GM19023 (cell line): Measurements from ENCODE around the gene FXYD2.

Experiments
- ATAC-seq: cut with Tn5 transposase; IDR thresholded peaks from one replicate; pipeline ENCODE4 v1.9.1; 2021; ENCODE audit warnings: mild to moderate bottlenecking, moderate library complexity; ENCODE audit not compliant: unreplicated experiment

FXYD2 gene

DNA sequence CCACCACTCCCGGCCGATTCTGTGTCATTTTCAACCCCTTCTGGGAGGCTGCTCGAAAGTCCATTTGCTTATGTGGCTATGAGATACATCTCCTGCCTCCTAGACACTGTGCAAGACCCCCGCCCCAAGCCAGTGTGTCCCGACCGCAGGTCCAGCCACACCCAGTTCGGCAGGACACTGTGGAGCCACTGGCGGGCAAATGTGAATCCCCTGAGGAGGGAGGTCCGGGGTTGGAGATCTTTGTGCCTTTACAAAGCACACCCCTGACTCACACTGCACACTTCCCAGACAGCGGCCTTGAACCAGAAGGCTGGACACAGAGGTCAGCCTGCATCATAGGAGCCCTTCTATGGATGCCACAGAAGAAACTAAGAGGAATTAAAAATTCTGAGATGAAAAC is 34.5 kb upstream of the FXYD2 start:
- no peak for ATAC-seq

DNA sequence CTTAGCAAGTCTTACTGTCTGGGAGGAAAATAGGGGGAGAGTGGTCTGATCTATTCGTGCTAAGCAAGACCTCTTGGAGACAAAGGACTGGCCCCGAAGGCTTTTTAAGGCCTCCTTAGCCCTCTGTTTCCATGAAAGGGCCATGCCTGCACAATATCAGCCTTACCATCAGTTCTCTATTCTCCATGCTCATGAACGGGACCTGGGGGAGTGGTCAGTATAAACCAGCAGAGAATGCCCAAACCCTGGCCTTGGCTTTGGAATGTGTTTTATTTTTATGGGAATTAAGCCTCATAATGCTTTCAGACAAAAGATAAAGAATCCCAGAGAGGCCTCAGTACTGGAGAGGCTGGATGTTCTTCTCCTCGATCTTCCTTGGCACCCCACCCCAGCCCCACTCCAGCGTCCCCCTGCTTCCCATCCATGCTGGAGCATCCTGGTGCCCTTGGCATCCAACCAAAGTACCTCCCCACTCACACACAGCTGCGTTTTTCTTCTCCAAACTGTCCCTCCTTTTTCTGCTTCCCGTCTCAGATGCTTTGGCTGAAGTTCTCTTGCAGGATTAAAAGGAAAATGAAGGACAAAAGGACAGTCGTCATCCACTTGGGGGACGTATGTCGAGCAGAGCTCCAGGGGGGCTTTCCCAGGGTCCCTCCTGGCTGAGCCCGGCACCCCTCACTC is 33.3 kb upstream of the FXYD2 start:
- no peak for ATAC-seq

DNA sequence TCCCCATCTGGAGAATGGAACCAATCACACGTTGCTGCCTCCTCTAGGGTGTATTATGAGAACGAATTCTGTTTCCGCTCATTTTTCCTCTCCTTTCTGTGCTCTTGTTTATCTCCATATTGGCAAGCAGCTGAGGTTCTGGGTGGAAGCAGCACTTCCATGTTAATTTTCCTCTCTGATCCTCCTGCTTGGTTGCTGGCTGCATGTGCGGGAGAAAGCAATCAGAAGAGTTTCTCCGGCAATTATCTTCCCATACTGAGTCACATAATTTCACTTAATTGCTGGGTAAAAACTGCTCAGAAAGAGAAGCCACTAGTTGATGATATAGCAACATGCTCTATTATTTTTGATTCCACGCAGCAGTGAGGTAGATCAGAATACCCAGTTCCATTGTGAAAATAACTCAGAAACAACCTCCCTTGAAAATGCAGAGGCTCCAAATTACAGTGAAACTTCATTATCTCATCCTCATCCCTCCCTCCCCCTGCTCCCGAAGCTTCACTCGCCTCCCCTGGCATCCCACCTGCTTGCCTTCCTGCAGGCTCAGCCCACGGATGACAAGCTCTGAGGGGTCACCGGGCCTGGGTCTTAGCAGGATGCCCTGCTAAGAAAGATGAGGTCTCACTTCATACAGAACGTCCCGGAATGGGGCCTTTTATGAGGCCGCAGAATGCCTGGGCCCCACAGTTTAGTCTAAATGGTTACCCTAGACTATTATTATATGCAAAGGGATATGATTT is 31.5 kb upstream of the FXYD2 start:
- no peak for ATAC-seq

DNA sequence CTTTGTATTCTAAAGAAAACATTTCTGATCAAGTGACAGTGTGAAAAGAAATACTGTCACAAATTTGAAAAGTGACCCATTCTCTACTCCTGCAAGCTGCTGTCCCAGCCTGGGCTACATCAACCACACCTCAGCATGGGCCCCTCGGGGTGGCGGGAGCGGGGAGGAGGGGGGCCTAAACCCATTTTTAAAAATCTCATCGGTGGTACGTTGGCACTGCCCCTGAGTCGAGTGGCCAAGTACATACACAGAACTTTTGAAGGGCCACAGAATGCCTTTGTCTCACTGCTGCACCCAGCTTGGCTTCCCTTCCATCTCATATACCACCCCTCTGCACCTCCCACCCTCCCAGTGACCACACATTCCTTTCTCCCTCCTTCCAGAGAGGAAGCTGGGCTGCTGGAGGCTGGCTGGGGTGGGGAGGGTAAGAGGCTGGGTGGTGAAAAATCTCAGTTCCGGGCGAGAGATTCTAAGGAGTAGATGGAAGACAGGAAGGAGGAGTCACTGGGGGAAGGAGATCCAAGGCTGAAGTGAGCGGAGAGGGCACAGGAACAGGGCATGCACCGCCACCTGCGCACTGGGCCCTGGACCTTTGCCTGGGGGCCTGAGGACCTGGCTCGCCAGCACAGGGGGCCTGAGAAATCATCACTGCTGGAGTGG is 30.8 kb upstream of the FXYD2 start:
- no peak for ATAC-seq

DNA sequence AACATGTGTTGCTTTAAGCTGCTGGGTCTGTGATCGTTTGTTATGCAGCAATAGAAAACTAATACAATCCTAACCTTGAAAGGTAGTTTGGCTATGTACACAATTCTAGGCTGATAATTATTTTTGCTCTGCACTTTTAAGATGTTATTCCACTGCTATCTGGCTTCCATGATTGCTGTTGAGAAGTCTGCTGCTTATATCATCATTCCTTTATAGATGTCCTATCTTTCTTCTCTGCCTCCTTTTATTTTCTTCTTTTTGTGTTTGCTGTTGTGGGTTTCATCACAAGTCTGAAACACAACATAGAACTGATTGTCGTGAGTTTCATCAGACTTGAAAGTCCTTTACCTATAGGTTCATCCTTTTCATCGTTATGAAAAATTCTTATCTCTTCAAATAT is 27.8 kb upstream of the FXYD2 start:
- ATAC-seq = no peak

DNA sequence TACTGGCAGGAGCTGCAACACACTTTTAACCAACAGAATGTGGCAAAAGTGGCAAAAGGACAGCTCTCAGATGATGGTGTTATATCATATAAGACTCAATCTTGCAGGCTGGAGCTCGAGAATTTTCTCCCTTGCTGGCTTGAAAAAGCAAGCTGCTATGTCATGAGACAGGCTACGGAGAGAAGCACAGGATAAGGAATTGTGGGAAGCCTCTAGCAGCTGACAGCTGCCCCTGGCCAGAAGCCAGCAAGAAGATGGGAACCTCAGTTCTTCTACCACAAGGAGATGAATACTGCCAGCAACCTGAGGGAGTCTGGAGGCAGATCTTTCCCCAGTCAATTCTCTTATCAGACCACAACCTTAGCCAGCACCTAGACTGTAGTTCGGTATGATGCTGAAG is 27.3 kb upstream of the FXYD2 start:
- no peak for ATAC-seq

DNA sequence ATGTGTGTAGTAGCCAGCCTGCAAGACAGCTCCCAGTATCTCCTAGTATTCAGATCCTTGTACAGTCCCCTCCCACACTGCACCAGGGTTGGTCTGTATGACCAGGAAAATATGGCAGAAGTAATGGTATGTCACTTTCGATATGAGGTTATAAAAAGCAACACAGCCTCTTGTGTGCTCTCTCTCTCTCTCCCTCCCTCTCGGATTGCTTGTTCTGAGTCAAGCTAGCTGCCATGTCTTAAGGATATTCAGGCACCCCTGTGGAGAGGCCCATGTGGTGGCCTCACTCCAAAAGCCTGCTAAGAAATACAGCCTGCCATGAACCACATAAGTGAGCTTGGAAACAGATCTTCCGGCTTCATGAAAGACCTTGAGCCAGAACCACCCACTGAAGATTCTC is 26.6 kb upstream of the FXYD2 start:
- no peak for ATAC-seq

DNA sequence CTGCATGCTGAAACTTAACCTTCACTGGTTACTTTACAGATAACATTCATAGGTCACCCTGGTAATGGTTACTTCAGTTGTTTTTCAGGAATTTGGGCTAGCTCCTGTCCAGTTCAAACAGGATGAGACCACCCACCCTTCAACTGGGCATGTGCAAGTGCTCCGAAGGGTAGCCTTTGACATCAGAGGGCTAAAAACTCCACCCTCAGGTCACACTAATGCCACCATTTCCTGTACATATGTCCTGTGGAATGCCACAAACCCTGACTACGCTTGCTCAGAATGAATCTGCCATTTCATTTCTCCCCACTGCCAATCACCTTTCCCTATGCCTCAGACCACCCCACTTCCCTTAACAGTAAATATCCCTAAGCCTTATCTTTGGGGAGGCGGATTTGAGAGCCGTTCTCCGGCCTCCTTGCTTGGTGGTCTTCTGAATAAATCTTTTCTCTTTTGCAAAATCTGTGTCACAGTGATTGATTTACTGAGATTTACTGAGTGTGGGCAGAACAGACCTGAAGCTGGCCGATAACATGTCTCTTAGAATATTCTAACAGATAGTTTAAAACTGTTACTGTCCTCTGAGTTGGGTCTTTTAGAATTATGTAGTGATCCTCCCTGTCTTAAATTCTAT is 25.4 kb upstream of the FXYD2 start:
- ATAC-seq = no peak

DNA sequence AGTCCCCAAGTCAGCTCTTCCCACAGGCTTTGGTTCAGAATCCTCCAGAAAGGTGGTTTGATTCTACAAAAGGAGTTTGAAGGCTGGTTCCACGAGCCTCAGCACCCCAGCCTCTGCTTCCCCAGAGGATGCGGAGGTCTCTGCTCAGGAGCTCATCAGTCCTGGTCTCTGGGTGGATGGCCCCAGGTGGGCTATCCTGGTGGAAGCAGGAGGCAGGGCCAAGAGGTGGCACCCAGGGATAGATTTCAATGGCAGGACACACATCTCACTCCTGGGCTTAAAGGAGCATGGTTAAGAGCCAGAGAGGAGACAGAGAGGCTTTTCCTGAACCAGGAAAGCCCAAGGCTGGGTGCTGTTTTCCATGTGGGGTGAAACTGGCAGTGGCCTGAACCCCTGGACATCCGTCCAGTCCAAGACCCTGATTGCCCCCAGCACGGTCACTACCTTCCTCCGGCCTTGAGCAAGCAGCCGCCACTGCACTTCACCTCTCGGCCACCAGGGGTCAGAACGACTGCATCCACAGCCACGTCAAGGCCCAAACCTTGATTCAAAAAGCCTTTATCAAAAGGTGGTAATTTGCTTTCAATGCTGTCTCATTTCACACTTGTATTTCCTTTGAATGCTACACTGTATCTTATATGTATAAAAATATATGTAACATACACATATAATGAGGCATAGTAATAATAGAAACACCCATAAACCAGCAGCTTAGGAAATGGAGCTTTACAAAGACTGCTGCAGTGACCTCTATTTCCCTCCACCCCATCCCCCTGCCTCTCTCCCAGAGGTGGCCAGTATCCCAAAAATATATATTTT is 19.3 kb upstream of the FXYD2 start:
- ATAC-seq = no peak

DNA sequence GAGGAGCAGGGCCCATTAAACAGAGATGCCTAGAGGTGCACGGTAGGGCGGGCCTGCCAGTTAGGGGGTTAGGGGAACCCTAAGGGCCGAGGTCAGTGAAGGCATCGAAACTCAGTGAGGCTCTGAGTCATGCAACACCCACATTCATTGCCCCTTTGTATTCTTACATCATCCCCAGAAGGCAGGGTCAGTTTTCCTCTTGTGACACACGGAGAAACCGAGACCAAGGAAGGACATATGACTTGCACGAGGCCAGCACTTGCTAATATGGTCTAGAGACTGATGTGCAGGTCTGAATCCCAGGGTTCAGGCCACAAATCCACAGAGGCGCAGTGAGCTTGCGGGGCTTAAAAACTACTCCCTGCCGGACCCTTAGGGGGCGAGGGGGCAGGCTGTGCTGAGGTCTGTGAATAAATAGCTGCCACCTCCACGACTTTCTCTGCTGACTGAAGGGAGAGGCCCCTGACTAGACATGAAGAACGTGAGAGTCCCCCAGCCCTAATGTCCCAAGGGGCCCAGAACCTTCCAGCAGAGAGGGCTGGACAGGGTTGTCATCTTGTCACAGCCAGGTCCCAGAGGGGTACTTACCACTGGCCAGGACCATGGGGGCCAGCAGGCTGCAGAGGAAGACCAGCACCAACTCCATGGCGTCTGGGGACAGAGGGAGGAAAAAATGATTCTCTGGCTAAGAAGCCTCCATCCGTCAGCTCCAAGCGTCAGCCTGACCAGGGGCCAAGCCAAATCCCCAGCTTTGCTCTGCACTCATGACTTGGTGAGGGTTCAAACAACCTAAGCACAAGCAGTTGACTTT is 17.8 kb upstream of the FXYD2 start:
- no peak for ATAC-seq

DNA sequence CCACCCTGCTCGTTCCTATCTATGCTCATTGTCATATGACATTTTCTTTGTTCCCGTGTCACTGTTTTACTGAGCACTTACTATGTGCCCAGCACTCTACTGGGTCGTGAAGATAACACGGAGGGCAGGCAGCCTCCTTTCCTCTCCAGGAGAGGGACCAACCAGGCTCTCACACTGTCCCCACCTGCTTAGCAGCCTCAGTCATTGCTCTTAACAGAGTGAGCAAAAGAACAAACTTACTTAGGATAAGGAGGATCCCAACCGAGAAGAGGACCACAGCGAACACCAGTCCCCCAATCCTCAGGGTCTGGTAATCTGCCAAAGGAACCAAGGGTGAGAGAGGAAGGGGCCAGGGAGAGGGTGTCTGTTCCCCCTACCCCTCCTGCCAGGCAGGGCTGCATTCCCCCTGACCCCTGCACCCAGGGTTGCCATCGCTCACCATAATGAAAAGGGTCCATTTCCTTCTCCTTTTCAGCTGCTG is 17.0 kb upstream of the FXYD2 start:
- no peak for ATAC-seq

DNA sequence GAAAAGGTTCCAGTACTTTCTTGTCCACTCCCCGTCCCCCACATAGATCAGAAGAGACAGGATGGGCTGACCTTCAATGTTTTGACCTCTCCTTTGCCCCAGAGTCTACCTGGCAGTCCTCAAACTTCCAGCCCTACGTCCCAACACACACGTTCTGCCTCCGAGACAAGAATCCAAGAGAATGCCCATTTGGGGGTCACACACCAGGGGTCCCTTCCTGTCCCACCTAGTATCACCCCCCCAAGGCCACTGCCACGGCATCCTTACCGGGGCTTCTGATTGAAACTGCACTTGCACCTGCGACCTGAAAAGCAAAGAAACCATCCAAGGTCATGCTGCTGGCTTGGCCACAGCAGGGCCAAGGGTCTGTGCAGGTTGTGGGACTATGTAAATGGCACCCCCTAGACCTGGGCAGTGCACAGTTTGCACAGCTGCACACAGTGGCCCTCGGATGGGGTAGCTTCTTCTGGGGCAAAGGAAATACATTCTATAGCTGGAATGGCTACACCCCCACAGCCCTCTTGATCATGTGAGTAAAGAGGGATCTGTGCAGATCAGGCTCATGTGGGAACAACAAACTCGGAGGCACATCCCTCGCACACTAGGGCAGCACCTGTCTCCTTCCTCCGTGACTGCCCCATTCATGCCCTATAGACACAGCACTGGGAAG is 16.5 kb upstream of the FXYD2 start:
- no peak for ATAC-seq

DNA sequence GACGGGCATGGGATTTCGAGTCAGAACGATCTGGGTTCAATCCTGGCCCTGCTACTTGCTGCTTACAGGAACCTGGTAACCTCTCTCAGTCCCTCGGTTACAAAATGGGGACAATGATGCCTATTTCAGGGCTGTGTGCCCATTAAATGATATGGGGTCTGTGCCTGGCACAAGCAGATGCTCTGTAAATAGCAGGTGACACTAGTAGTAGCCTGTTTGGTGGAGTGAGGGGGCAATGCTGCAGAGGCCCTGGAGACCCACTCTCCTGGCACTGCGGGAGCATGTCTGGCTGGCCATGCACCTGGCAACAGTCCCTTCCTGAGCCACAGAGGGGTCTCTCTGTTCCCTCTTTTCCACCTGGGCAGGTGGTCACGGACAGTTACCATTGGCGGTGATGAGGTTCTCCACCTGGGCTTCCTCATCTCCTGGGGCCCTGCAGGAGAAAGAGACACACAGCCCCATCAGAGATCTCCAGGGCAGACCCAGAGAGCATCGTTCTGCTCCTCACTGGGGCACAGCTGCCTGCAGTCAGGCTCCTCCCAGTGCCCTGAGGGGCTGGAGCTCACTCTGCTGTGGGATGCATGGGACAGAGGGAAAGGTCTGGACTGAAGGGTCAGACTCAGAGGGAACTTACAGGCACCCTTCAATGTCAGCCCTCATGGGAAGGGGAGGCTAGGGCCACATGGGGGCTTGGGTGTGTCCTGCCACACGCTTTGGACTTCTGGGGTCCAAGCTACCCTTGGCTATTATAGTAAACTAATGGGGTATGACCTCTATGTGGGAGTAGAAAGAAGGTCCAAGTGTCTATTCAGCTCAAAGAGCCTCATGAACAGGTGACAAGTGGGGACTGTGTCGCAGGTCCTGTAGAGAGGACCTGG is 15.6 kb upstream of the FXYD2 start:
- ATAC-seq = no peak

DNA sequence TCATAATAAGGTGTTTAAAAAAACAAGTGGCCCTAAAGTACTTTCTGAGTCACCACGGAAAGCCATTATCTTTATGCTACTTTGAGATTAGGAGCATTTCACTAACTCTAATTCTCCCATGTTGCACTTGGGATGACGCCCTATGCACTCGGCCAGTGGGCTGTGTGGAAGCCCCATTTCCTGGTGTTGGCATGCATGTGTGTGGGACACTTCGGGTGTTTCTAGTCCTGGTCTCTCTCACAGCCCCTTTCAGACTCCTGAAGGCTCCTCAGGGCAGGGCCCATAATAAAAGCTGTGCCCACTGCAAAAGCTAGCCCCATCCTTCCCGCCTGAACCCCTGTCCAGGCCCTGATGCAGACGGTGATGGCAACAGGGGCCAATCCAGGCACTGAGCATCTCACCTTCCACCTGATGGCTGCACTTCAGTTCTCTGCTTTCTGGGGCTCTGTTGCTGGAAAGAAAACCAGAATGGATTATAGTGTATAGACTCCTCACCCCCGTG is 14.9 kb upstream of the FXYD2 start:
- no peak for ATAC-seq

DNA sequence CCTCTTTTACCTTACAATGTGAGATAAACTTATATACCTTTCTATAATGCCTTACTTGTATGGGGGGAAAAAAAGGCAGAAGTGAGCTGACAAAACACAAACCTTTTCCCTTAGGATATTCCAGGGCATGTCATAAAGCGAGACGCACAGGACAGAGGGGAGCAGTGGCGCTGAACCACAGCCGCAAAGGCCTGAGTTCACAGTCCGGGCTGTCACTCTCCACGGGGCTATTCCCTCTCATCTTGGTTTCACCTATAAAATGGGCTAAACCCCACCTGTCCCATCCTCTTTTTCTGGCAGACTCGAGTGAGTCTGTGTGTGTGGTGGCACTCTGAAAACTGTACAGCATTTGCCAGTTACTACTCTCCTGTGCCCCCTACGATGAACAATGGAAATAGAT is 14.4 kb upstream of the FXYD2 start:
- ATAC-seq = no peak

DNA sequence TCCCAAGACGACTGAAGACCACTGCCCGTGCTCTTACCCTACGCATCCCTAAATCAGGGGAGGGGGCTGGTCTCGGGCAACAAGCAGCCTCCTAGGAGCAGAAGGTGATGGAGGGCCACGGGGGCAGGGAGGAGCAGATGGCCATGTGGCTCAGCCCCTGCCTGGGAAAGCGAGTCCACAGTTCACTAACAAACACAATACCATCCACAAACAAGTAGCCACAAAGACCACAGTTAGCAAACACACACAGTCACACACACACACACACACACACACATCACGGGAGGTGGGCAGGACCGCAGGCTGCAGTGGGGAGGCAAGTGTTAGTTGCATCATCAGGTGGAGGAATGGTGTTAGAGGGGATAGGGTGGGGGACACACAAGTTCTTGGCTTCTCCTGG is 13.2 kb upstream of the FXYD2 start:
- no peak for ATAC-seq

DNA sequence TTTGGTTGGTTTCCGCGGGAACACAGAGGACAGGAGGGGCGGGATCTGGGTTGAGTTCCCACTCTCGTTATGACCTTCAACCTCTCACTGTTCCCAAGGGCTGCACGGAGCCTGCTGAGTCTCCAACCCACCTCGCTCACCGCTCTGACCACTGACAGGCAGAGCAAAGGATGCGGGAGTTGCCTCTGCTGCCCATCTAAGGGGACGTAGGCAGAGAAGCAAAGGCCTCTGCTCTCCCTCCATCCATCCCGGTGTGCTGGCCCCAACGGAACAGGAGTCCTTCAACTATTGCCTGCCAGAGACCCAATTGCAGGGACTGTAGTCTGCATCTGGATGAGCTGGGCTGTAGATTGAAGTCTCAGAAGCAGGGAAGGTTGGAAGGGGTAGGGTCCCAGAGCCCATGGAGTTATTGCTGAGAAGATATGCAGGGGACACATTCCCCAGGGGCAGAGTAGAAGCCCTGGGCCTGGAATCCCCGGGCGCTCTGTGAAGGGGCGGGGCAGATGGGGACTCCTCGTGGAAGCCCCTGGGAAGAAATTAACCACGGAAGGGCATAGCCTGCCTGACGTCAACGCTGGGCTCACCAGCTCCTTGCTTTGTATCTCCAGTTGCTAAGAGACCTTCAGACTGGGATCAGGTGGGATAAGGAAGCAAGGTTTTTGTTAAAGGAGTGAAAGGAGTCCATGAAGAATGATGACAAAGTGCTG is 12.7 kb upstream of the FXYD2 start:
- ATAC-seq = no peak
